ENCODE results near the gene SHANK3. TPM values are rescaled to one million over a fixed set of nuclear protein-coding genes. Genes with fewer than 3 reads are reported as not detected.
"Not testable (repeated sequence)": the region's sequence is repeated elsewhere in the genome, so short reads cannot be mapped to it uniquely, and the experiment has no call there.

The SHANK3 gene
- total RNA-seq, 1 experiment from 2014 or later = 0.75 TPM

GRCh38 chr22:50653256-50653655 is 19.4 kb upstream of the SHANK3 start:
- no peak for DNase-seq (ENCODE audit: low read depth)

GRCh38 chr22:50654664-50655063 is 18.0 kb upstream of the SHANK3 start:
- not testable (repeated sequence) for DNase-seq (ENCODE audit: low read depth)

GRCh38 chr22:50656122-50657070 is 16.2 kb upstream of the SHANK3 start:
- DNase-seq (ENCODE audit: low read depth) = peak; percentile 54

- no peak for DNase-seq (ENCODE audit: low read depth)
These were observed 14.7 kb upstream of the SHANK3 start for GRCh38 chr22:50657925-50658324.

- not testable (repeated sequence) for DNase-seq (ENCODE audit: low read depth)
These were observed 12.9 kb upstream of the SHANK3 start for GRCh38 chr22:50659711-50660110.

GRCh38 chr22:50660306-50660705 is 12.3 kb upstream of the SHANK3 start:
- no peak for DNase-seq (ENCODE audit: low read depth)

GRCh38 chr22:50665212-50665611 is 7.4 kb upstream of the SHANK3 start:
- no peak for DNase-seq (ENCODE audit: low read depth)

GRCh38 chr22:50665738-50666137 is 6.9 kb upstream of the SHANK3 start:
- DNase-seq (ENCODE audit: low read depth) = no peak

GRCh38 chr22:50670513-50670912 is 2.1 kb upstream of the SHANK3 start:
- DNase-seq (ENCODE audit: low read depth) = no peak

- no peak for DNase-seq (ENCODE audit: low read depth)
These were observed 1.6 kb upstream of the SHANK3 start for GRCh38 chr22:50670914-50671538.

- no peak for DNase-seq (ENCODE audit: low read depth)
These were observed 982 bp upstream of the SHANK3 start for GRCh38 chr22:50671641-50672040.

- DNase-seq (ENCODE audit: low read depth) = no peak
These were observed 582 bp upstream of the SHANK3 start for GRCh38 chr22:50672041-50672440.

GRCh38 chr22:50673231-50674129 is 857 bp downstream of the SHANK3 start:
- no peak for DNase-seq (ENCODE audit: low read depth)

GRCh38 chr22:50674130-50674500 is 1.5 kb downstream of the SHANK3 start:
- DNase-seq (ENCODE audit: low read depth) = no peak

GRCh38 chr22:50674606-50675552 is 2.3 kb downstream of the SHANK3 start:
- no peak for DNase-seq (ENCODE audit: low read depth)

GRCh38 chr22:50675553-50676179 is 3.0 kb downstream of the SHANK3 start:
- DNase-seq (ENCODE audit: low read depth) = no peak

- no peak for DNase-seq (ENCODE audit: low read depth)
These were observed 3.6 kb downstream of the SHANK3 start for GRCh38 chr22:50676180-50676636.

- no peak for DNase-seq (ENCODE audit: low read depth)
These were observed 4.3 kb downstream of the SHANK3 start for GRCh38 chr22:50676661-50677492.
